GM18517 (cell line): ENCODE measurements around the gene SPSB1.

ENCODE experiments used
- ATAC-seq: cut with Tn5 transposase; IDR thresholded peaks from one replicate; pipeline ENCODE4 v1.9.1; 2021; ENCODE audit warnings: mild to moderate bottlenecking, moderate library complexity; ENCODE audit not compliant: unreplicated experiment

SPSB1 gene

GRCh38 chr1:9340864-9341263, 48.2 kb downstream of the SPSB1 start:
- ATAC-seq = no peak

- ATAC-seq = no peak
Measured at GRCh38 chr1:9341301-9341845, 48.7 kb downstream of the SPSB1 start.

GRCh38 chr1:9343269-9343668, 50.6 kb downstream of the SPSB1 start:
- ATAC-seq = no peak

GRCh38 chr1:9344426-9345200, 51.9 kb downstream of the SPSB1 start:
- no peak for ATAC-seq

GRCh38 chr1:9345471-9345870, 52.8 kb downstream of the SPSB1 start:
- no peak for ATAC-seq

- no peak for ATAC-seq
Measured at GRCh38 chr1:9345922-9346321, 53.2 kb downstream of the SPSB1 start.

GRCh38 chr1:9346566-9346965, 53.9 kb downstream of the SPSB1 start:
- ATAC-seq = no peak

- no peak for ATAC-seq
Measured at GRCh38 chr1:9347095-9347850, 54.6 kb downstream of the SPSB1 start.

- ATAC-seq = no peak
Measured at GRCh38 chr1:9349331-9349851, 56.7 kb downstream of the SPSB1 start.

- ATAC-seq = no peak
Measured at GRCh38 chr1:9350013-9350908, 57.6 kb downstream of the SPSB1 start.

- no peak for ATAC-seq
Measured at GRCh38 chr1:9350960-9351359, 58.3 kb downstream of the SPSB1 start.

- no peak for ATAC-seq
Measured at GRCh38 chr1:9351654-9352271, 59.1 kb downstream of the SPSB1 start.

- ATAC-seq = no peak
Measured at GRCh38 chr1:9352377-9353134, 59.9 kb downstream of the SPSB1 start.

- no peak for ATAC-seq
Measured at GRCh38 chr1:9355503-9355902, 62.8 kb downstream of the SPSB1 start.

- no peak for ATAC-seq
Measured at GRCh38 chr1:9356021-9356420, 63.3 kb downstream of the SPSB1 start.

GRCh38 chr1:9356829-9357466, 64.3 kb downstream of the SPSB1 start:
- no peak for ATAC-seq

- no peak for ATAC-seq
Measured at GRCh38 chr1:9357958-9358357, 65.3 kb downstream of the SPSB1 start.

- no peak for ATAC-seq
Measured at GRCh38 chr1:9360371-9361064, 67.8 kb downstream of the SPSB1 start.
